Activated T-helper 1 cell treated with anti-CD3 and anti-CD28 coated beads, Interleukin-12 subunit alpha, Interleukin-12 subunit beta, Interleukin-2, Interleukin-4 antibody, amounts not matched to agents 30 ng/mL and 10 ng/mL and 1 ng/mL, durations not matched to agents 14 hours and 24 hours and 36 hours (primary cell): ENCODE measurements around the gene INPP5J. TPM values are rescaled to one million over a fixed set of nuclear protein-coding genes. Genes with fewer than 3 reads are reported as not detected.
A peak's percentile ranks its signal among the peaks of the same experiment; 100 is the strongest.

Source experiments
- DNase-seq: peaks from one replicate; pipeline ENCODE4 v3.0.0; 2021; ENCODE audit warnings: low spot score
- H3K27ac Mint-ChIP-seq: one replicate; pipeline ENCODE4 v1.8.0; 2021; ENCODE audit warnings: mild to moderate bottlenecking, mixed read lengths
- H3K27me3 Mint-ChIP-seq: one replicate; pipeline ENCODE4 v1.8.0; 2022; ENCODE audit warnings: mild to moderate bottlenecking, moderate library complexity, mixed read lengths; ENCODE audit not compliant: insufficient read depth
- H3K36me3 Mint-ChIP-seq: one replicate; pipeline ENCODE4 v1.8.0; 2021; ENCODE audit warnings: low read depth, mixed read lengths
- H3K4me1 Mint-ChIP-seq: one replicate; pipeline ENCODE4 v1.8.0; 2021; ENCODE audit warnings: low read depth, mixed read lengths
- H3K4me3 Mint-ChIP-seq: one replicate; pipeline ENCODE4 v1.8.0; 2021; ENCODE audit warnings: mild to moderate bottlenecking, moderate library complexity, mixed read lengths
- H3K9me3 Mint-ChIP-seq: one replicate; pipeline ENCODE4 v1.8.0; 2021; ENCODE audit warnings: mixed read lengths
- intact Hi-C: fragments of 100-400 bp; cut with micrococcal nuclease; formaldehyde crosslinking; loops from one replicate; pipeline ENCODE4 v1.15.1; 2024
- total RNA-seq: library from RNA; stranded (reverse); gene quantifications from 2 replicates; pipeline ENCODE4 v1.2.3, GENCODE V29; 2022

Gene INPP5J
- total RNA-seq, 1 donor from 2014 or later, result not detected

GRCh38 chr22:31099386-31099785, 23.4 kb upstream of the INPP5J start:
- Mint-ChIP-seq H3K4me3 (no peak overlapping the region), H3K27me3 (no peaks in the 10 kb centered on the region), H3K27ac (no peak overlapping the region), H3K36me3 (peaks cover 4% of the 10 kb centered on the region), H3K4me1 (no peaks in the 10 kb centered on the region), H3K9me3 (no peaks in the 10 kb centered on the region)
- no peak for DNase-seq
- intact Hi-C loops, result no loop called here

- intact Hi-C loops, result no loop called here
Observed at GRCh38 chr22:31099841-31100761, 22.7 kb upstream of the INPP5J start.

GRCh38 chr22:31100762-31101525, 21.8 kb upstream of the INPP5J start:
- Mint-ChIP-seq H3K27me3 (no peaks in the 10 kb centered on the region), H3K27ac (no peak overlapping the region), H3K9me3 (no peaks in the 10 kb centered on the region), H3K4me1 (no peaks in the 10 kb centered on the region), H3K36me3 (peaks cover under 1% of the 10 kb centered on the region), H3K4me3 (no peak overlapping the region)
- intact Hi-C loops, result no loop called here
- no peak for DNase-seq

More at GRCh38 chr22:31099841-31100761, 22.7 kb upstream of the INPP5J start:
- no peak for DNase-seq
- peaks cover 4% of the 10 kb centered on the region for H3K36me3 Mint-ChIP-seq
- H3K27ac Mint-ChIP-seq, result no peak overlapping the region
- H3K9me3 Mint-ChIP-seq, result no peaks in the 10 kb centered on the region
- no peaks in the 10 kb centered on the region for H3K4me1 Mint-ChIP-seq
- H3K27me3 Mint-ChIP-seq, result no peaks in the 10 kb centered on the region
- H3K4me3 Mint-ChIP-seq, result no peak overlapping the region

- DNase-seq, result no peak
- Mint-ChIP-seq H3K27ac (no peak overlapping the region), H3K36me3 (no peaks in the 10 kb centered on the region), H3K27me3 (peaks cover under 1% of the 10 kb centered on the region), H3K9me3 (no peaks in the 10 kb centered on the region), H3K4me3 (no peak overlapping the region), H3K4me1 (peaks cover 12% of the 10 kb centered on the region)
- intact Hi-C loops, result no loop called here
Observed at GRCh38 chr22:31102441-31103081, 20.2 kb upstream of the INPP5J start.

- peaks cover 3% of the 10 kb centered on the region for H3K27me3 Mint-ChIP-seq
- DNase-seq, result no peak
- H3K4me1 Mint-ChIP-seq, result peaks cover 18% of the 10 kb centered on the region
- H3K36me3 Mint-ChIP-seq, result no peaks in the 10 kb centered on the region
- H3K4me3 Mint-ChIP-seq, result no peak overlapping the region
- H3K9me3 Mint-ChIP-seq, result no peaks in the 10 kb centered on the region
- intact Hi-C loops, result no loop called here
- H3K27ac Mint-ChIP-seq, result no peak overlapping the region
Observed at GRCh38 chr22:31103111-31103510, 19.7 kb upstream of the INPP5J start.

GRCh38 chr22:31103899-31104694, 18.7 kb upstream of the INPP5J start:
- Mint-ChIP-seq H3K4me1 (peaks cover 19% of the 10 kb centered on the region), H3K27me3 (peaks cover 3% of the 10 kb centered on the region), H3K9me3 (no peaks in the 10 kb centered on the region), H3K27ac (no peak overlapping the region), H3K4me3 (no peak overlapping the region), H3K36me3 (no peaks in the 10 kb centered on the region)
- intact Hi-C loops, result no loop called here
- DNase-seq, result no peak

GRCh38 chr22:31104869-31105268, 17.9 kb upstream of the INPP5J start:
- intact Hi-C loops, result loop anchor here (5.0 kb wide), 3 partner anchors 127 to 647 kb away; partner anchors contain the start of genes DEPDC5 and PRR14L
- Mint-ChIP-seq H3K27me3 (peaks cover 4% of the 10 kb centered on the region), H3K27ac (no peak overlapping the region), H3K9me3 (no peaks in the 10 kb centered on the region), H3K4me3 (no peak overlapping the region), H3K36me3 (no peaks in the 10 kb centered on the region), H3K4me1 (peaks cover 19% of the 10 kb centered on the region)
- DNase-seq, result no peak

GRCh38 chr22:31105282-31105929, 17.4 kb upstream of the INPP5J start:
- no peak overlapping the region for H3K4me3 Mint-ChIP-seq
- H3K9me3 Mint-ChIP-seq, result no peaks in the 10 kb centered on the region
- peaks cover 6% of the 10 kb centered on the region for H3K27me3 Mint-ChIP-seq
- intact Hi-C loops, result loop anchor here (5.0 kb wide), 3 partner anchors 127 to 647 kb away; partner anchors contain the start of genes DEPDC5 and PRR14L
- H3K36me3 Mint-ChIP-seq, result no peaks in the 10 kb centered on the region
- H3K4me1 Mint-ChIP-seq, result peaks cover 19% of the 10 kb centered on the region
- no peak for DNase-seq
- H3K27ac Mint-ChIP-seq, result no peak overlapping the region

- DNase-seq, result no peak
- Mint-ChIP-seq H3K27ac (no peak overlapping the region), H3K36me3 (no peaks in the 10 kb centered on the region), H3K4me1 (peaks cover 19% of the 10 kb centered on the region), H3K27me3 (peaks cover 6% of the 10 kb centered on the region), H3K4me3 (peak overlapping the region; percentile 39), H3K9me3 (no peaks in the 10 kb centered on the region)
- intact Hi-C loops, result loop anchor here (2.0 to 5.0 kb wide), 4 partner anchors 43 to 646 kb away; partner anchors contain the start of genes DEPDC5 and PRR14L
Observed at GRCh38 chr22:31106001-31106571, 16.7 kb upstream of the INPP5J start.

- H3K27ac Mint-ChIP-seq, result no peak overlapping the region
- no peak for DNase-seq
- no peaks in the 10 kb centered on the region for H3K9me3 Mint-ChIP-seq
- peaks cover 19% of the 10 kb centered on the region for H3K4me1 Mint-ChIP-seq
- H3K4me3 Mint-ChIP-seq, result peak overlapping the region; percentile 83
- H3K27me3 Mint-ChIP-seq, result peaks cover 6% of the 10 kb centered on the region
- intact Hi-C loops, result loop anchor here (1.0 to 5.0 kb wide), 10 partner anchors 22 to 646 kb away; partner anchors contain the start of genes DEPDC5, LIMK2, PIK3IP1 and PRR14L
- no peaks in the 10 kb centered on the region for H3K36me3 Mint-ChIP-seq
Observed at GRCh38 chr22:31106731-31107177, 16.0 kb upstream of the INPP5J start.

- H3K27ac Mint-ChIP-seq, result peak within 1 kb of the TSS; percentile 33
- H3K4me3 Mint-ChIP-seq, result peak within 1 kb of the TSS; percentile 83
- H3K9me3 Mint-ChIP-seq, result no peaks in the 10 kb centered on the region
- peak; percentile 86 for DNase-seq
- no peaks in the 10 kb centered on the region for H3K36me3 Mint-ChIP-seq
- peaks cover 19% of the 10 kb centered on the region for H3K4me1 Mint-ChIP-seq
- intact Hi-C loops, result loop anchor here (1.0 to 5.0 kb wide), 10 partner anchors 23 to 645 kb away; partner anchors contain the start of genes DEPDC5, LIMK2, PIK3IP1 and PRR14L
- H3K27me3 Mint-ChIP-seq, result peaks cover 6% of the 10 kb centered on the region
Observed at GRCh38 chr22:31107178-31107893, 15.4 kb upstream of the INPP5J start, which contains the start of gene SELENOM. Gene SELENOM (minus strand): TSS chr22:31107568. CDS start chr22:31107505, 63 bp downstream.
